RWPE2 (cell line): ENCODE measurements around the gene ST13.
"Not testable (repeated sequence)": the region's sequence is repeated elsewhere in the genome, so short reads cannot be mapped to it uniquely, and the experiment has no call there.

Experiments
- ATAC-seq: fragments of 200-7000 bp; cut with Tn5 transposase; 3 replicates; pipeline ENCODE4 v1.9.1; 2021; ENCODE audit warnings: low read depth
- DNase-seq: peaks from one replicate; pipeline ENCODE4 v3.0.0-alpha.2; 2020; ENCODE audit warnings: low spot score
- H3K27ac ChIP-seq: fragments of 450-650 bp; 2 replicates; pipeline ENCODE4 v1.5.1; 2017; ENCODE audit warnings: mild to moderate bottlenecking; ENCODE audit not compliant: poor library complexity, severe bottlenecking
- H3K27me3 ChIP-seq: fragments of 250-450 bp; sonication (Bioruptor Pico); 2 replicates; pipeline ENCODE4 v1.5.1; 2021; ENCODE audit warnings: mild to moderate bottlenecking, moderate library complexity; ENCODE audit not compliant: insufficient read depth, poor library complexity, severe bottlenecking
- H3K36me3 ChIP-seq: fragments of 250-450 bp; sonication (Bioruptor Pico); 2 replicates; pipeline ENCODE4 v1.5.1; 2020; ENCODE audit warnings: low read depth, mild to moderate bottlenecking, moderate library complexity
- H3K4me1 ChIP-seq: fragments of 250-450 bp; sonication (Bioruptor Pico); 2 replicates; pipeline ENCODE4 v1.5.1; 2021; ENCODE audit warnings: mild to moderate bottlenecking, moderate library complexity; ENCODE audit not compliant: insufficient read depth, poor library complexity, severe bottlenecking
- H3K4me3 ChIP-seq: fragments of 250-450 bp; sonication (Bioruptor Pico); 2 replicates; pipeline ENCODE4 v1.5.1; 2021; ENCODE audit warnings: mild to moderate bottlenecking, moderate library complexity; ENCODE audit not compliant: severe bottlenecking
- H3K9me3 ChIP-seq: fragments of 250-450 bp; sonication (Bioruptor Pico); 2 replicates; pipeline ENCODE4 v1.5.1; 2021; ENCODE audit warnings: mild to moderate bottlenecking, moderate library complexity; ENCODE audit not compliant: severe bottlenecking
- TF ChIP-seq, protein P1 (sequence below): fragments of 450-650 bp; IDR thresholded peaks from one replicate; pipeline ENCODE4 v1.5.1; 2017; ENCODE audit warnings: mild to moderate bottlenecking, moderate library complexity; ENCODE audit not compliant: poor library complexity, severe bottlenecking

ST13 gene

GRCh38 chr22:40874016-40874415 lies 17.6 kb upstream of the ST13 start:
- Histone ChIP-seq H3K36me3 (peaks cover 44% of the 10 kb centered on the region), H3K27me3 (no peaks in the 10 kb centered on the region), H3K9me3 (no peaks in the 10 kb centered on the region), H3K4me3 (no peak overlapping the region), H3K27ac (no peak overlapping the region), H3K4me1 (no peaks in the 10 kb centered on the region)
- no peak for DNase-seq
- ATAC-seq, result no peak
- TF ChIP-seq, protein P1, sequence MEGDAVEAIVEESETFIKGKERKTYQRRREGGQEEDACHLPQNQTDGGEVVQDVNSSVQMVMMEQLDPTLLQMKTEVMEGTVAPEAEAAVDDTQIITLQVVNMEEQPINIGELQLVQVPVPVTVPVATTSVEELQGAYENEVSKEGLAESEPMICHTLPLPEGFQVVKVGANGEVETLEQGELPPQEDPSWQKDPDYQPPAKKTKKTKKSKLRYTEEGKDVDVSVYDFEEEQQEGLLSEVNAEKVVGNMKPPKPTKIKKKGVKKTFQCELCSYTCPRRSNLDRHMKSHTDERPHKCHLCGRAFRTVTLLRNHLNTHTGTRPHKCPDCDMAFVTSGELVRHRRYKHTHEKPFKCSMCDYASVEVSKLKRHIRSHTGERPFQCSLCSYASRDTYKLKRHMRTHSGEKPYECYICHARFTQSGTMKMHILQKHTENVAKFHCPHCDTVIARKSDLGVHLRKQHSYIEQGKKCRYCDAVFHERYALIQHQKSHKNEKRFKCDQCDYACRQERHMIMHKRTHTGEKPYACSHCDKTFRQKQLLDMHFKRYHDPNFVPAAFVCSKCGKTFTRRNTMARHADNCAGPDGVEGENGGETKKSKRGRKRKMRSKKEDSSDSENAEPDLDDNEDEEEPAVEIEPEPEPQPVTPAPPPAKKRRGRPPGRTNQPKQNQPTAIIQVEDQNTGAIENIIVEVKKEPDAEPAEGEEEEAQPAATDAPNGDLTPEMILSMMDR, result no peak

DNA sequence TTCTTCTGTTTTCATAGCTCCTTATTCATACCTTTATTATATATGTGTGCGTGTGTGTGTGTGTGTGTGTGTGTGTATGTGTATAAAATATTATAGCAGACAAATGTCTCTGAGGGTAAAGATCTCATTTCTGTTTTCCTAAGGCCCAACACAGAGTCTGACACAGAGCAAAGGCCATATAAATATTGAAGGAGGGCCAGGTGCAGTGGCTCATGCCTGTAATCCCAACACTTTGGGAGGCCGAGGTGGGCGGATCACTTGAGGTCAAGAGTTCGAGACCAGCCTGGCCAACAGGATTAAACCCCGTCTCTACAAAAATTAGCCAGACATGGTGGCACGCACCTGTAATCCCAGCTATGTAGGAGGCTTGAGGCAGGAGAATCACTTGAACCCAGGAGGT lies 11.9 kb upstream of the ST13 start:
- not testable (repeated sequence) for DNase-seq, H3K4me3 ChIP-seq, ATAC-seq, H3K27ac ChIP-seq, H3K27me3 ChIP-seq, H3K9me3 ChIP-seq, H3K4me1 ChIP-seq
- peaks cover 27% of the 10 kb centered on the region for H3K36me3 ChIP-seq

DNA sequence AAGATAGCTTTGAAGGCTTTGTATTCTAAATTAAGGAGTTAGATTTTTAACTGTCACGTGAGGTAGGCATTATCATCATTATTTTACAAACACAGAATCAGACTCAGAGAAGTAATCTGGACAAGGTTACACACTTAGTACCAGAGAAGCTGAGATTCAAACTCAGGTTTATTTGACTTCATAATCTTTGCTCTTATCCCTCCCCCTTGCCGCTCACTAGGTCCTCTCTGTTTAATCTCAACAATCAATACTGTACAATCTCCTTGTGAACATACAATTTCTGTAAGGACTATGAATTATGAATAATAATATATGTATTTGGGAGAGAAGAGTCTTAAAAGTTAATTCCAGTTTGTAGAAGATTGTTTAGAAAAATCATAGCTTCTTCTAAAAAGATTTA lies 10.7 kb upstream of the ST13 start:
- H3K27ac ChIP-seq, result no peak overlapping the region
- ATAC-seq, result no peak
- no peak overlapping the region for H3K4me3 ChIP-seq
- H3K36me3 ChIP-seq, result peaks cover 34% of the 10 kb centered on the region
- no peak for DNase-seq
- H3K27me3 ChIP-seq, result no peaks in the 10 kb centered on the region
- TF ChIP-seq, protein P1, result no peak
- no peaks in the 10 kb centered on the region for H3K4me1 ChIP-seq
- H3K9me3 ChIP-seq, result no peaks in the 10 kb centered on the region

GRCh38 chr22:40862537-40862936 lies 6.1 kb upstream of the ST13 start:
- no peak overlapping the region for H3K4me3 ChIP-seq
- H3K4me1 ChIP-seq, result no peaks in the 10 kb centered on the region
- H3K36me3 ChIP-seq, result peaks cover 29% of the 10 kb centered on the region
- H3K27ac ChIP-seq, result no peak overlapping the region
- ATAC-seq, result no peak
- H3K27me3 ChIP-seq, result no peaks in the 10 kb centered on the region
- DNase-seq, result no peak
- TF ChIP-seq, protein P1, result no peak
- H3K9me3 ChIP-seq, result no peaks in the 10 kb centered on the region

- ATAC-seq (no peak), DNase-seq (no peak)
- no peak within 1 kb of the TSS for H3K4me3 ChIP-seq
- TF ChIP-seq, protein P1, result no peak
- no peaks in the 10 kb centered on the region for H3K27me3 ChIP-seq
- no peaks in the 10 kb centered on the region for H3K9me3 ChIP-seq
- H3K4me1 ChIP-seq, result no peaks in the 10 kb centered on the region
- H3K27ac ChIP-seq, result no peak within 1 kb of the TSS
- H3K36me3 ChIP-seq, result peaks cover 29% of the 10 kb centered on the region
Measured at GRCh38 chr22:40862013-40862412, 5.6 kb upstream of the ST13 start, which contains the start of gene DNAJB7. Gene DNAJB7, minus strand, starts transcription at chr22:40862113. Its CDS starts 119 bp downstream, at chr22:40861994.
